RKO (cell line): ENCODE data around the gene DDX56.
"Not testable (repeated sequence)": the region's sequence is repeated elsewhere in the genome, so short reads cannot be mapped to it uniquely, and the experiment has no call there.

Source experiments
- DNase-seq: peaks from one replicate; pipeline ENCODE4 v3.0.0-alpha.2; 2016; ENCODE audit warnings: low spot score

The DDX56 gene

DNA sequence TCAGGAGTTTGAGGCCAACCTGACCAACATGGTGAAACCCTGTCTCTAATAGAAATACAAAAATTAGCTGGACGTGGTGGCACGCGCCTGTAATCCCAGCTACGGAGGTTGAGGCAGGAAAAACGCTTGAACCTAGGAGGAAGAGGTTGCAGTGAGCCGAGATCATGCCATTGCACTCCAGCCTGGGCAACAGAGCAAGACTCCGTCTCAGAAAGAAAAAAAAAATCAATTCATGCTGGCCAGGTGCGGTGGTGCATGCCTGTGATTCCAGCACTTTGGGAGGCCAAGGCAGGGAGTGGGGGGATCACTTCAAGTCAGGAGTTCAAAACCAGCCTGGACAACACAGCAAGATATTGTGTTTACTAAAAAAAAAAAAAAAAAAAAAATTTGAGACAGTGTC is 23.5 kb upstream of the DDX56 start:
- DNase-seq, result not testable (repeated sequence)

DNA sequence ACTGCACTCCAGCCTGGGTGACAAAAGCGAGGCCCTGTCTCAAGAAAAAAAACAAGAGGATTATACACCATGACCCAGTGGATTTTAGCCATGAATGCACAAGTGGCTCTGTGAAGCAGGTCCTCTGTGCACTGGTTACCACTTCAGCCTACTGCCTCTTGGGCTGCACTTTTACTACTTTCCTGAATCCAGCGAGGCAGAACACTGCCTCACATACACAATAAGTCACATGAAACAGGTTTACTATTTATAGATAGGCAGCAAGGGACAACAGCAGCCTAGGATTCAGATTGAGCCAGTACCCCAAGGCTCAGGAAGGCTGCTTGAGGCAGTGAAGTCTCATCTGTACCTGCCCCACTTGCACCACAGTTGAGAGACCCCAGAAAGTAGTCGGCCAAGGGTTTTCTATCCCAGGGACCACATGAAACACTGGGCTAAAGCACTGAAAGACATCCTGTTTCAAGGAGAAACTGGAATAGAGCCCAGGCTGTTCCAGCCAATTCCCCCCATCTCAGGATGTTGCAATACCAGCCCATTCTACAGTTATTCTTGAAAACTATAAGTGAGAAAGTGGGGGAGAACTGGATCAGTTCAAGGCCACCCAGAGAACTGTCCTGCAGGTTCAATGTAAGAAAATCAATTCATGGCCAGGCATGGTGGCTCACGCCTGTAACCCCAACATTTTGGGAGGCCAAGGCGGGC is 22.4 kb upstream of the DDX56 start:
- DNase-seq, result no peak

DNA sequence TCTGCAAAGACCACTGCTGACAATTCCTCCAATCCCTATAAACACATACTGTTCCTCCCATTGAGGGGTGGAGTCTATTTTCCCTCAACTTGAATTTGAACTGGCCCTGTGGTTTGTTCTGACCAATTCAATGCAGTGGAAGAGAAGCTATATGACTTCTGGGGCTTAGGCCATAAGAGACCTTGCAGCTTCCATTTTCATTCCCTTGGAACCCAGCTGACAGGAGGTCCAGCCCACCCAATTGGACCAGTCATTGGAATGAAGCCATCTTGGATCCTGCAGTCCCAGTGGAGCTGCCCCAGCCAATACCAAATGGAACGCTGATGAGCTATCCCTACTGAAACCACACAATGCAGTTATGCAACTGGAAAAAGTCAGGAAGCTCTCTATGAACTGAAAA is 17.2 kb upstream of the DDX56 start:
- DNase-seq, result no peak

DNA sequence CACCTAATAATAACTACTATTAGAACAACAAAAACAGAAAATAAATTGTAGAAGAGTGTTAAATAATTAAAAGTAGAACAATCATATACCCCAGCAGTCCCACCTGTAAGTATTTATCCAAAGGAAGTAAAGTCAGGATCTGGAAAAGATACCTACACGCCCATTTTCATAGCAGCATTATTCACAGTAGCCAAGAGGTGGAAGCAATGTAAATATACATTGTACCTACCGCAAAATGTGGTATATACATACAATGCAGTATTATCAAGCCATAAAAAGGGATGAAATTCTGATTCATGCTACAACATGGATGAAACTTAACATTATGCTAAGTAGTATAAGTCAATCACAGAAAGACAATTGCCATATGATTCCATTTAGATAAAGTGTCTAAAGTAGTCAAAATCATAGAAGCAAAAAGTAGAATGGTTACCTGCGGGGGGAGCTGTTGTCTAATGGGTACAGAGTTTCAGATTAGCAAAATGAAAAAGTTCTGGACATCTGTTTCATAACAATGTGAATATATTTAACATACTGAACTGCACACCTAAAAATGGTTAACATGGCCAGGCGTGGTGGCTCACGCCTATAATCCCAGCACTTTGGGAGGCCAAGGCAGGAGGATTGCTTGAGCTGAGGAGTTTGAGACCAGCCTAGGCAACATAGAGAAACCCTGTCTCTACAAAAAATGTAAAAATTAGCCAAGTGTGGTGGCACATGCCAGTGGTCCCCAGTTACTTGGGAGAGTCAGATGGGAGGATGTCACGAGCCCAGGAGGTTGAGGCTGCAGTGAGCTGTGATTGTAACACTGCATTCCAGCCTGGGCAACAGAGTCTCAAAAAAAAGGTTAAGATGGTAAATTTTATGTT is 14.4 kb upstream of the DDX56 start:
- peak; percentile 71 for DNase-seq

DNA sequence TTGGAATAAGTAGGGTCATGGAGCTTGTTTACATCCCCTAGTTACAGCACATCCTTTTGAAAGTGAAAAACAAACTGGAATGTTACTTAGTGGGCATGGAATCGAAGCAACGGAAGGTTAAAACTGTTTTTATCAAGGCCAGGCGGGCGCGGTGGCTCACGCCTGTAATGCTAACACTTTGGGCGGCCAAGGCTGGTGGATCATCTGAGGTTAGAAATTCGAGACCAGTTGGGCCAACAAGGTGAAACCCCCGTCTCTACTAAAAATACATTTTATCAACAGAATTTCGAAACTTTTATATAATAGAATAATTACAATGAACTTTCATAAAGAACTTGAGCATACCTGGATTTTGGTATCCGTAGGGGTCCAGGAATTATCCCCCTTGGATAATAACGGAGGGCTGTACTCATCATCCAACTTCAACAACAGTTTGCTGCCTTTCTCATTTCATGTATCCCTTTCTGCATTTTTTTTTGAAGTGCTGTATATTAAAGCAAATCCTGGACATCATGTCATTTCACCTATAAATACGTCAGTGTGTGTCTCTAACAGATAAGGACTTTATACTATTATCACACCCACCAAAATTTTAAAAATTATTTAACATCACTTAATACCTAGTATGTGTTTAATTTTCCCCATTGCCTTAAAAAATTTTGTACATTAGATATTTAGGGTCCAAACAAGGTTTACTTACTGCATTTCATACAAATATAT is 9.6 kb upstream of the DDX56 start:
- no peak for DNase-seq

DNA sequence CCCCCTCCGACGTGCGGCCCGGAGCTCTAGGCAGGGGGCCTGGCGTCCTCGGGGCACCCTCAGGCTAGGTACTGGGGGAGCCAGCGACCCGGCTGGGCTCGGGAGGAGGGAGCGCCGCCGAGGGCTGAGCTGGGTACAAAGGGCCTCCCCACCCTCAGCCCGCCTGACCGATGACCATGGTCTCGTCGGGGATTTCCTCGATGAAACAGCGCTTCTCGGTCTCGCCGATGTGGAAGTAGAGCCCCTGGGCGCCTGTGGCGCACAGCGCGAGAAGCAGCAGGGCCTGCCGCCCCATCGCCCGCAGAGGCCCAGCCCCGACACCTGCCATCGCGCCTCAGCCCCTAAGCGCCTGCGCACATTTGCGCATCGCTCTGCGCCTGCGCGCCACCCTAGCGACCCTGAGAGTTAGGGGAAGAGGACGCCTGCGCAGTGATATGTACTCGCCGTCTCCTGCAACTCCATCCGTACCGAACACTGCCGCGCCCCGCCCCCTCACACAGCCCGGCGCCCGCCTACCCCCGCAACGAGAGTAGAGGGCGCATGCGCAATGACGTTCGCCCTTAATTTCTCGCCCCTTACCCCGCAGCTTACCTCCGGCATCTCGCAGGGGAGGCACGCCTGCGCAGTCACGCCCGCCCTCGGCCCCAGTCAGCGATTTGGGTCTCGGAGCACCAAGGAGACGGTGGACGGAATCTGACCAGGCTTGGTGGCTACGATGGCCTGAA is 8.3 kb upstream of the DDX56 start, which contains the start of gene TMED4:
Gene TMED4 (minus strand): TSS at position 353 of the 725 bp plus-strand sequence. CDS start 25 bp downstream, at position 328.
- DNase-seq, result peak; percentile 99

DNA sequence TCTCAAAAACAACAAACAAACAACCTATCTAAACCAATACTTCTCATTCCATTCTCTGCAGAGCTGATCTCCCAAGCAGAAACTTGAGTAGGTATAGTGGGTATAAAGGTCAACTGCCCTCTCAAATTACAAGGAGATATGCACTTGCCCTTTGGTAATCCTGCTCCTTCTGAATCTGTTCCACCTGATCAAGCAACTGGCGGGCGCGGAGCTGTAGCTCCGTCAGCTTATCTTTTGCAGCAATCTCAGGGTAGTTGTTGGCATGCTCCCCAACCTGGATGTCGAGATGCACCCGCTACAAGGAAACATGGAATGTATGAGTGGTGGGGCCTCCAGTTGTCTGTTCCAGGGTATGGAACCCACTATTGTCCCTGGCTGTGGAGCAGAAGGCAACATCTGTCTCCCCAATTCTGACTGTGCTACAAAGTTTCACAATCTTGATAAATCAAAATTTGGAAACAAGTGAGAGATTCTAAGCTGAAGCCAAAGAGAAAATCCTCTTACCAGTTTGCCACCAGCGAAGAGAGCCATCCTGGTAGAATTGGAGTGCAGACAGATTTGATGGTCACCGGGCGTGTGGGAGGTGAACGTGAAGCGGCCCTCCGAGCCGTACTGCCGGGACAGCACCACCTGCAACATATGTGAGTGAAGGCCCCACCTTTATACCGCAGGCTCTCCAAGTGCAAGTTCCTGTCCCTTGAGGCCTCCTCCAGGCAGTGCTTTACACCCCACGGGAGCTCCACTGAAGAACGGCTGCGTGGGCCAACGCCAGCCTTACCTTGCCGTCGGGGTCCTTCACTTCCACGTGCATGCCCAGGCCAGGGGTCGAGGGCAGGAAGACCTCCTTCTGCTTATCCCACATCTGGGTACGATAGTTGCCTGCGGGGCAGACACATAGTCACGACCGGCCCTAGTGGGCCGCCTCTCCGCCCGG is 7.5 kb upstream of the DDX56 start:
- DNase-seq, result peak; percentile 53

DNA sequence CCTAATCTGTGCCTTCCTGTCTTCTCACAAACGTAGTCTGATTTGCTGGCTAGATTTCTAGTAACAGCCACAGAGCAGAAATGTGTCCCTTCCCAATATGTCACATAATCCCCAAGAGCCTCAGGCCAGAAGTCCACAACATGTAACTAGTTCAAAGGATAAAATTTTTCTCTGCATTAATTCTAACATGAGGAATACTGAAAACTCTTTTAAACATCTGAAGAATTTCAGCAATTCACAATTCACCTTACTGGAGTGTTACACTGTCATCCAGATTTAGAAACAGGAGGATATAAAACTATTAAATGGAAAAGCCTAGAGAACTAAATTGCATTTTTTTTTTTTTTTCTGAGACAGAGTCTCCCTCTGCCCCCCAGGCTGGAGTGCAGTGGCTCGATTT is 2.5 kb upstream of the DDX56 start:
- DNase-seq, result no peak

DNA sequence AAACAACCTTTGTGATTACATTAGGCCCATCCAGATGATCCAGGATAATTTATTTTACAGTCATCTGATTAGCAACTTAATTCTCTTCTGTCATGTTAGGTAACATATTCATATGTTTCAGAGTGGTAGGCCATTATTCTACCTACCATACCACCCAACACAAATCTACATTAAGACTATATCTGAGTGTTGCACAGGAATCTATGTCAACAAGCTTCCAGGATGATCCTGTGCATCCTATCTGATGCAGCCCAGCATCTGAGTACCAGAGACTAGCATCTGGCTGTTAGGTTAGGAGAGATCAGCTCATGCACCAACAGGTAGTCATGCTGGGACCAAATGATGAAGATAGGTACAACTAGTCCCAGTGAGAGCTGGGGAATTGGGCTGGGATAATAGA is 1.3 kb upstream of the DDX56 start:
- no peak for DNase-seq

DNA sequence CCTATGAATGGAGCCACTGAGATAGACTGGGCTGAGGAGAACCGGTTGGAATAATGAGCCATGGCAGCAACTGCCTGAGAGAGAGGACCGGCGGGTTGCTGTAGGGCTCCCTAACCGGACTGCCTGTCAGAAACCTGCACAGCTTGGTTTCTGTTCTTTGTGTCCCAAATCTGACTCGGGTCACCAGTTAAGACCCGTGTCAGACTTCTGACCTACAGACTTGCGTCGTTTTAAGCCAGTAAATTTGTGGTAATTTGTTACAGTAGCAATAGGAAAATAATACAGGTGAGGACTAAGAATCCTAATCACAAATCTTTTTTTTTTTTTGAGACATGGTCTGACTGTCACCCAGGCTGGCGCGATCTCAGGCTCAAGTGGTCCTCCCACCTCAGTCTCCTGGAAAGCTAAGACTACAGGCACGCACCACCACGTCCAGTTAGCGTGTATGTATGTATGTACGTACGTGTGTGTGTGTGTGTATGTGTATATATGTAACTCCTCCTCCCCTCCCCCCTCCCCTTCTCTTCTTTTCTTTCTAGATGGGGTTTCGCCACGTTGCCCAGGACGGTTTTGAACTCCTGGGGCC is 672 bp upstream of the DDX56 start:
- no peak for DNase-seq

DNA sequence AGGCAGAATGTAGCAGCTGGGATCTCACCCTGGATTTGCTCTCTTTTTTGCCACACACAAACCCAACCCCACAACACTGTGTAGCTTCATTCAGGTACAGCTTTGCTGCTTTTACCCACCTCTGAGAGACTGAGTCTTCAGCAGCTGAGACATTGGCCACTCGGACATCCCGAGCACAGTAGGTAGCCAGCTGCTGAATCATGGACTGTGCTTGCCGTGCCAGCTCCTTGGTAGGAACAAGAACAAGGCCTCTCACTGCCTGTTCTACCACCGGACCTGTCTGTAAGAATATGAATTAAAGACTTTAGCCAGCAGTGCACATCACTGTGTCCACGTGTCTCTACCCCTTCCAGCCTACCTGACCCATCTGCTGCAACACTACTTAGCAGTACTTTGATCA is 937 bp downstream of the DDX56 start:
- peak; percentile 64 for DNase-seq

DNA sequence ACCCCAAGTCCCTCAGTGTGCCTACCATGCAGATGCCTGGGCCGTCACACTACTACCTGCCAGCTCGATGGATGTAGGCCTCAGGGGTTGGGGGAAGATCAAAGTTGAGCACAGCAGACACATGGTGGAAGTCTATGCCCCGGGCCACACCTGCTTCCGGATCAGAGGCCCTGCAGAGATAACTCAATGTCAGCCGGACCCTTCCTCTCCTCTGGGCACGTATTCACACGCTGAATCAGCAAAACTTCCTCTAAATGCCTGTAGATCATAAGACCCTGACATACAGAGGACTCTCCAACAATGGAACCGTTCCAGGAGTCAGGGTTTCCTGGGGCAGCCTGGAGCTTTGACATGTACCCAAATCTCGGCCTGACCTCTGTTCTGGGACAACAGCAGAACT is 3.7 kb downstream of the DDX56 start:
- DNase-seq, result no peak

DNA sequence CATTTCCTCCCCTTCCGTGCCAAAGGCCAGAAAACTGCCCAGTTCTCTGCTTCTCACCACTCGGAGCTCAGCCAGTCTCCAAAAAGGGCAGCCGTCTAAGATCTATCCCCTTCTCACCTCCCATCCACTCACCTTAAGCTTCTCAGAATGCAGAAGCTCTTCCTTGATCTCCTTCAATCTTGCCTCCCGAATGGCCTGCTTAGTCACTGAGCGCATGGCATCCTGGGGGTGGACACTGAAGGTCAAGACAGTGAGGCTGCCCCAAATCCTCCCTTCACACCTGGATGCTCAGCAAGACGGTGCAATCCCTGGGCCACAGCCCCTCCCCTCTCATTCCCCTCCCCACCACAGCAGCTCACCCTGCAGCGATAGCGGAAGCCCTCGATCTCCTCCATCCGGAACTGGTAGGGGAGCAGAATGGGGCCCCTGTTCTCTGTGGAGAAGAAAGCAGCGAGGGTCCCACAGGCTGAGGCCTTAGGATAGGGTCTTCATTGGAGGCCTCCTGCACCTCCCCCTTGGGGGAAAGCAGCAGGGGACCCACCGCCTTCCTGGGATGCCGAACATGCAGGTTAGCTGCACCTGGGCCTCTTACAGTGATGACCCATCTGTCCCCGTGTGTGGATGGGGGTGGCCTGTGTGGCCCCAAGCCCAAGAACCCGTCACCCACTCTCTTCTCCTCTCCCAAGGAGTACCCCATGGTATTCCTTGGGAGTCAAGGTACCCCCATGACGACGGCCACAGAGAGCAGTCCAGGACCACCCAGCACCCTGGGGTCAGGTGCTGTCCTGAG is 4.7 kb downstream of the DDX56 start:
- DNase-seq, result no peak

DNA sequence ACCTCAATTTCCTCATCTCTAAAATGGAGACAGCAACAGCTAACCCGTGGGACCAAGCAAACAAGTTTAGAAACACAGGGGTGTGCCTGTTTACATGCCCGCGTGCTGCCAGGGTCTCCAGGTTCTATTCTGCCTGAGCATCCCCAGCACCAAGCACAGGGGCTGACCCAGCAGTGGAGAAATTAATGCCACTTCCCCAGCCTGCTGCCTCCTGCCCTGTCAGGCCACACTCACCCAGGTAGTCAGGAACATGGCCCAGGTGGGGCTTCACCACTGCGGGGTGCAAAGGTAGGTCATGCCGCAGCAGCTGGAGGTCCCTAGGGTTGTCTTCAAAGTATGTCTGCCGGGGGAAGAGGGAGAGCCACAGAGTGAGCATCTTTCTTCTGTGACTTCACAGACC is 5.8 kb downstream of the DDX56 start:
- no peak for DNase-seq

DNA sequence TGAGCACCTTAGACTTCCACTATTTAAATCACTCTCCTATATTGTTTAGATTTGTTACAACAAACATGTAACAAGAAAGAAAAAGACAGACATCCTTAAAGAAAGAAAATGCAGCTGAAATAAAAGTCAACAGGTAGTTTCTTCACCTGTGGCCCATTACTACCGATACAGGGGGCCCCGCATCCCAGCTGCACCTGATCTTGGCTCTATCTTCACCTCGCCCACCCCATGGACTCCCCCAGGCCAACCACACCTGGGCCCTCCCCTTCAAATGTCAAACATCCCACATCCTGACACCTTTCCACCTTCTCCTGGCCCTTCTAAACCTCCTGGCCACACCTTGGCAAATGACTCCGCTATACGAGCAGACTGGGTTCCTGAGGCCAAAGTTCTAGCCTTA is 7.0 kb downstream of the DDX56 start:
- no peak for DNase-seq

DNA sequence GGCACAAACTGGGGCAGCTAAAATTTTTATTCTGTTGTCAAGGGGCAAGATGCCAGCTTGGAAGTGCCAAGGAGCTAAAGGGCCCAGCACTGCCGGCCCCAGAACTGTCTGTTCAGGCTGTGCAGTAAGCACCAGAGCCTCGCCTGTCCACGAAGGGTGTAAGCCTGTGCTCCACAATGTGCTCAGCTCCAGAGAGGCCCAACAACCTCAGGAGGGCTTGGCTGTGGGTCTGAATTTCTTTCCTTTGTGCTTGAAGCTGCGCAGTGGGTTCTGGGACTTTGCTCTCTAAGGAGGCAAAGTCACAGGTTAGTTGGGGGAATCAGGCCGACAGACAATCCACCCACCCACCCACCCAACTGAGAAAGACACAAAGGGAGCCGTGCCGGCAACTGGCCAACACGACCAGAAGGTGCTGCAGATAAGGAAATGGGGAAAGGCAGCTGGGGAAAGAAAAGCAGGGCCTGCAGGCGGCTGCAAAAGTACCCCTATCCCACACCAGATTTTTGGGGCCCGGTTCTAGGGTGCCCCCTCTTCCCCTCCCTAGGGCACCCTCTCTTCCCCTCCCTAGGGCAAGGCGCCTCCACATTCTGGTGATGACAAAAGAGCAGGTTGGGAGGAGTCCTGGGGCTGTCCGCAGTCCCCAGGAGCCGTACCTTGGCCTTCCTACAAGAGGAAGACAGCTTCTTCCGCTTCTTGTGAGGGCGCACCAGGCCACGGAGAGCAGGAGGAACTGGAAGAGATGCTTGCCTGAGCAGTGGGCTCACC is 7.7 kb downstream of the DDX56 start:
- no peak for DNase-seq

DNA sequence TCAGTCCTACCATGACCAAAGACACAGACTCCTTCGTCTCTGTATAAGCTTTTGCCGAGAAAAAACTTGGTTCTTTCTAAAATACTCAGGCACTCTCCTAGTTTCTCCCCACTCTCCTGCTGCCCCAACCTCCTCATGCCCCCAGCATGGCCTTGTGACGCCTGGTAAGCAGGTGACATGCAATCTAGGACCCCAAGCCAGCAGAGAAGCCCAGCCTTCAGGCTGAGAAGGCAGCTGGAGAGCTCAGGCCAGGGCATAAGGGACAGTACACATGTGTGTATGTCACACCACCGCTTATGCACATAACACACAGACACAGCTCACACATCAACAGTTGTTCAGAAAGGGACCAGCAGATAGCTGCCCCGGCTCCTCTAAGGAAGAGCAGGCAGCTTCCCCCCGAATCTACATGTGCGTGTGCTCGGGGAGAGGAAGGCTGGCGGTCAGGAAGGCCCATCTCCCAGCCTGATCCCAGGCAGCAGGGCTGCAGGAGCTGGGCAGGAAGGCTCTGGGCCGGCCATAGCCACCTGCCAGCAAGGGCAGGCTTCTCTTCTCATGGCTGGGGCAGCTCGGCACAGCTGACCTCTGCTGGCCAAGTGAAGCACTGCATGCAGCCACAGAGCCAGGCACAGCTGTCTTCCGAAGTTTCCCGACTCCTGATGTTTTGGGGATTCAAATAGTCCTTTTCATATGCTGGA is 8.5 kb downstream of the DDX56 start:
- DNase-seq, result peak; percentile 52

DNA sequence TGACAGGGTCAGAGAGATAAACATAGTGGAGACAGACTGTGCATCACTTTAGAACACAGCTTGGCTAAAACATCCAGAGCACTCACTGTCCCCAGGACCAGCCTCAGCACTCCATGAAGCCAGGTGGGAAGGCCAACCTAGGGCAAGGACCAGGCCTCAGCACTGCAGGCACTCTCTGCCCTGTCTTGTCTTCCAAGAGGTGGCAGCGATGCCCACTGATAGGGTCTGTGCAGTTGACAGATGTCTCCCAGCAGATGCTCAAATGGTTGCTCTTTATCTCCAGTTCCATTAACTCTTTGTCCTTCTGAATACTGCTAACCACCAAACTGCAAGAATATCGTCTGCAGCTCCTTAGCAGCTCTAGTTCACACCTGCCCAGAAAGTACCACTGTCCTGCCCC is 9.1 kb downstream of the DDX56 start:
- DNase-seq, result no peak
